Uterus (tissue), 4 donors: ENCODE data around the gene FSD1. TPM values are rescaled to one million over a fixed set of nuclear protein-coding genes. Genes with fewer than 3 reads are reported as not detected.

ENCODE experiments used
- DNase-seq, 2 donors: peaks; one replicate each; pipeline ENCODE4 v3.0.0-alpha.2; 2019 to 2020
- H3K27ac ChIP-seq, 2 donors: fragments of 200-600 bp; sonication (generic); 1 replicate in 1 of 2; 2 replicates in 1 of 2; pipeline ENCODE4 v1.5.1; 2016 to 2018
- H3K27me3 ChIP-seq, 2 donors: fragments of 200-600 bp; sonication (generic); one replicate each; pipeline ENCODE4 v1.5.1; 2018 to 2019; ENCODE audit warnings: control low read depth in 1 of 2
- H3K36me3 ChIP-seq, 2 donors: fragments of 200-600 bp; sonication (generic); one replicate each; pipeline ENCODE4 v1.5.1; 2019; ENCODE audit warnings: control low read depth in 1 of 2
- H3K4me1 ChIP-seq, 2 donors: fragments of 200-600 bp; sonication (generic); one replicate each; pipeline ENCODE4 v1.5.1; 2018 to 2019; ENCODE audit warnings: control low read depth in 1 of 2
- H3K4me3 ChIP-seq, 2 donors: fragments of 200-600 bp; sonication (generic); 1 replicate in 1 of 2; 2 replicates in 1 of 2; pipeline ENCODE4 v1.5.1; 2018 to 2019; ENCODE audit warnings: mild to moderate bottlenecking in 1 of 2
- H3K9me3 ChIP-seq, 2 donors: fragments of 200-600 bp; sonication (generic); one replicate each; pipeline ENCODE4 v1.5.1; 2019; ENCODE audit warnings: control low read depth in 1 of 2
- POLR2A ChIP-seq, 2 donors: fragments of 450-650 bp; IDR thresholded peaks; one replicate each; pipeline ENCODE4 v1.6.1; 2016; ENCODE audit warnings: antibody characterized with exemption in 2 of 2, mild to moderate bottlenecking in 1 of 2, moderate library complexity in 1 of 2
- intact Hi-C: fragments of 100-400 bp; cut with DNase I; formaldehyde crosslinking; loops from one replicate; pipeline ENCODE4 v1.15.1; 2023; ENCODE audit warnings: low total_unique reads
- total RNA-seq, 4 donors: library from RNA; depleted of rRNA in 3 of 4; stranded (reverse); fragments of >200 nt in 3 of 4; gene quantifications; one replicate each; pipeline versions ENCODE4 v1.1.0 to v1.2.4, GENCODE V29; 2014 to 2023
- TF ChIP-seq, protein P1 (sequence below), 4 experiments: fragments of 200-600 bp in 2 of 4; fragments of 450-650 bp in 2 of 4; sonication (generic) in 2 of 4; IDR thresholded peaks; one replicate each; pipeline ENCODE4 v1.5.1; 2016 to 2019; ENCODE audit warnings: antibody characterized with exemption in 4 of 4, mild to moderate bottlenecking in 2 of 4, moderate library complexity in 1 of 4
- donor health status: DM: yes; HTN: yes; CAD: no.

The FSD1 gene
- total RNA-seq, 4 donors from 2014 or later, result 3.1 TPM; not detected in 3

DNA sequence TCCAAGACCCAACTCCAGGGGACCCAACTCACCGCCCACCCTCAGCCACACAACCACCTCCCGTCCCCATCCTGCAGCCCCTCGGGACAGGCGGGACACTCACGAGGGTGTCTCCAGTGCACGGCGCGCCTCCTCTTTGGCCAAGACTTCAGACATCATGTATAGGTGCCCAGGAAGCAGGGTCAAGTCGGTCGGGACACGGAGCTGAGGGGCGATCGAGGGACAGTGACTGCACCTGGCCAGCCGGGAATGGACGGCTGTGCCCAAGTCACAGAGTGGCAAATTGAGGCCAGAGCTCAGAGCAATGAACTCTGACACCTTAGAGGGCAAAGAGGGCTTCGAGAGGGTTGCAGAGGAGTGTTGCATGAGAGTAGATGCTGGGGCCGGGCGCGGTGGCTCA, 25.5 kb downstream of the FSD1 start:
- TF ChIP-seq POLR2A (IDR thresholded peaks at IDR 0.05), result no peak
- TF ChIP-seq, protein P1, sequence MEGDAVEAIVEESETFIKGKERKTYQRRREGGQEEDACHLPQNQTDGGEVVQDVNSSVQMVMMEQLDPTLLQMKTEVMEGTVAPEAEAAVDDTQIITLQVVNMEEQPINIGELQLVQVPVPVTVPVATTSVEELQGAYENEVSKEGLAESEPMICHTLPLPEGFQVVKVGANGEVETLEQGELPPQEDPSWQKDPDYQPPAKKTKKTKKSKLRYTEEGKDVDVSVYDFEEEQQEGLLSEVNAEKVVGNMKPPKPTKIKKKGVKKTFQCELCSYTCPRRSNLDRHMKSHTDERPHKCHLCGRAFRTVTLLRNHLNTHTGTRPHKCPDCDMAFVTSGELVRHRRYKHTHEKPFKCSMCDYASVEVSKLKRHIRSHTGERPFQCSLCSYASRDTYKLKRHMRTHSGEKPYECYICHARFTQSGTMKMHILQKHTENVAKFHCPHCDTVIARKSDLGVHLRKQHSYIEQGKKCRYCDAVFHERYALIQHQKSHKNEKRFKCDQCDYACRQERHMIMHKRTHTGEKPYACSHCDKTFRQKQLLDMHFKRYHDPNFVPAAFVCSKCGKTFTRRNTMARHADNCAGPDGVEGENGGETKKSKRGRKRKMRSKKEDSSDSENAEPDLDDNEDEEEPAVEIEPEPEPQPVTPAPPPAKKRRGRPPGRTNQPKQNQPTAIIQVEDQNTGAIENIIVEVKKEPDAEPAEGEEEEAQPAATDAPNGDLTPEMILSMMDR (IDR thresholded peaks at IDR 0.05), result no peak
- DNase-seq, result no peak
- intact Hi-C loops, result no loop called here

DNA sequence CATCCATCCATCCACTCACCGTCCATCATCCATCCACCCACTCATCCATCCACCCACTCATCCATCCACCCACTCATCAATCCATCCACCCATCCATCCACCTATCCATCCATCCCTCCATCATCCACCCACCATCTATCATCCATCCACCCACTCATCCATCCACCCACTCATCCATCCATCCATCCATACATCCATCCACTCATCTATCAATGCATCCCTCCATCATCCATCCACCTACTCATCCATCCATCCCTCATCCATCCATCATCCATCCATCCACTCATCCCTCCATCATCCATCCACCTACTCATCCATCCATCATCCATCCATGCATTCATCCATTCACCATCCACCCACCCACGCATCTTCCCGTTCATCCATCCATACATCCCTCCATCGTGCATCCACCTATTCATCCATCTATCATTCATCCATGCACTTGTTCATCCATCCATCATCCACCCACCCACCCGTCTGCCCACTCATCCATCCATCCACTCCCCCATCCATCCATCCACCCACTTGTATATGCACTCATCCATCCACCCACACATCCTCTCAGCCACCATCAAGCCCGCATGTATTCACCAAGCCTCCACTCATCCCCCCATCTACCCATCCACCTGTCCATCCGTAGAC, 30.7 kb downstream of the FSD1 start:
- Histone ChIP-seq H3K4me3 (no peak overlapping the region), H3K36me3 (no peaks in the 10 kb centered on the region), H3K4me1 (no peaks in the 10 kb centered on the region), H3K9me3 (no peaks in the 10 kb centered on the region), H3K27me3 (no peaks in the 10 kb centered on the region), H3K27ac (no peak overlapping the region)
- no peak for TF ChIP-seq POLR2A (IDR thresholded peaks at IDR 0.05)
- TF ChIP-seq, protein P1 (IDR thresholded peaks at IDR 0.05), result no peak
- no peak for DNase-seq
- intact Hi-C loops, result no loop called here

More for the DNA sequence above, 25.5 kb downstream of the FSD1 start:
- no peaks in the 10 kb centered on the region for H3K36me3 ChIP-seq
- H3K4me1 ChIP-seq, result peaks cover 0 to 11% of the 10 kb centered on the region in 2 donors
- H3K9me3 ChIP-seq, result no peaks in the 10 kb centered on the region
- no peak overlapping the region for H3K4me3 ChIP-seq
- H3K27me3 ChIP-seq, result no peaks in the 10 kb centered on the region
- H3K27ac ChIP-seq, result no peak overlapping the region

DNA sequence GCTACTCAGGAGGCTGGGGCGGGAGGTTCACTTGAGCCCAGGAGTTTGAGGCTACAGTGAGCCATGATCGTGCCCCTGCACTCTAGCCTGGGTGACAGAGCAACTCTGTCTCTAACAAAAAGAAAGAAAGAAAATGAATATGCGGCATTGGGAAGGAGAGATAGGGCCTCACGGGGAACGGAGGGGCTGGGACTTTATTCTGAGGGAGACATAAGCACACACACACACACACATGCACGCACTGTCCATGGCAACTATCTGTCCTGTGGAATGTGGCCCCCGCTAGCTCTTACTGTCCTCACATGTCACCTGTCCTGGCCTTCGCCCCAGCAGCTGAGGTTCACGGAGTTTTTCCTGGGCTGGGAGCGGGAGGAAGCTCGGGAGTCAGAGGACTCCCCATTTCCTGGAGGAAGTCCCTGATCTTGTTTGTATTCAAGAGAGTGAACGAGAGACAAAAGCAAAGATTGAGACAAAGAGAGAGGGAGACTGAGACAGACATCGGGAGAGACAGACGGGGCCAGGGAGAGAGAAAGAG, 33.6 kb downstream of the FSD1 start:
- Histone ChIP-seq H3K9me3 (no peaks in the 10 kb centered on the region), H3K36me3 (no peaks in the 10 kb centered on the region), H3K4me1 (no peaks in the 10 kb centered on the region), H3K27ac (peak overlapping the region; percentile 53 to 70), H3K27me3 (no peaks in the 10 kb centered on the region), H3K4me3 (peak overlapping the region; percentile 36 to 43)
- TF ChIP-seq, protein P1 (IDR thresholded peaks at IDR 0.05), result no peak
- no peak for TF ChIP-seq POLR2A (IDR thresholded peaks at IDR 0.05)
- no peak for DNase-seq
- intact Hi-C loops, result no loop called here

DNA sequence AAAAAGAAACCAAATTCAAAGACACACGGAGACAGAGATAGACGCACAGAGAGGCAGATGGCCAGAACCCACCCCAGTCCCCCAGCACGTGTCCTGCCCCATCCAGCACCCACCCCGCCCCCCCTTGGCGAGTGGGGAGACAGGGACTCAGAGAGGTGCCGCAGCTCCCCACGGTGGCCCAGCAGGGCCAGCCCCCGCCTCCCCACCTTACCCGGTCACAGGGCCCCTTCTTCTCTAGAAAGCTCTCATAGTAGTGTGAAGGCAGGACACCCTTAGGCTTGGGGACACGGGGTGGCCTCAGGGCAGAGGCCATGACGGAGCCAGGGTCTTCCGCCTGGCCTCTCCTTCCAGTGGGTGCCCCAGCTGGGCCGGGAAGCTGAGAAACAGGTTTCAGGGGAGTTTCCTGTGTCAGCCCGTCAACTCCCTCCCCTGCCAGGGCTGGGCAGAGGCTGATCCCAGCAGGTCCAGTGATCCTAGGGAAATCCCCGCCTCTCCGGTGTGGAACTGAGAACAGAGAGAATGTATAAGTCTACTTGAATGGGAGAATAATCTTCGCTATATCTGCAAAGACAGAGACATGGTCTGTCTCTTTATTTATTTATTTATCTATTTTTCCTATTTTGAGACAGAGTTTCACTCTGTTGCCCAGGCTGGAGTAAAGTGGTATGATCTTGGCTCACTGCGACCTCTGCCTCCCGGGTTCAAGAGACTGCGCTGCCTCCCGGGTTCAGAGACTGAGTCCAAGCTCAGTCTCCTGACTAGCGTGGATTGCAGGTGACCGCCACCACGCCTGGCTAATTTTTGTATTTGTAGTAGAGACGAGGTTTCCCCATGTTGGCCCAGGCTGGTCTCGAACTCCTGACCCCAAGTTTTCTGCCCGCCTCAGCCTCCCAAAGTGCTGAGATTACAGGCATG, 34.3 kb downstream of the FSD1 start, which contains the start of gene STAP2:
STAP2 (minus strand) TSS at position 387 of the 915 bp plus-strand sequence; CDS start at position 313, 74 bp downstream.
- intact Hi-C loops, result no loop called here
- Histone ChIP-seq H3K4me1 (peaks cover 0 to under 1% of the 10 kb centered on the region in 2 donors), H3K4me3 (peak within 1 kb of the TSS; percentile 36 to 43), H3K36me3 (no peaks in the 10 kb centered on the region), H3K27me3 (no peaks in the 10 kb centered on the region), H3K9me3 (no peaks in the 10 kb centered on the region), H3K27ac (peak within 1 kb of the TSS; percentile 53 to 70)
- TF ChIP-seq, protein P1 (IDR thresholded peaks at IDR 0.05), result no peak
- peak in 1 of 2 donors; percentile 16 for TF ChIP-seq POLR2A (IDR thresholded peaks at IDR 0.05)
- DNase-seq, result no peak

DNA sequence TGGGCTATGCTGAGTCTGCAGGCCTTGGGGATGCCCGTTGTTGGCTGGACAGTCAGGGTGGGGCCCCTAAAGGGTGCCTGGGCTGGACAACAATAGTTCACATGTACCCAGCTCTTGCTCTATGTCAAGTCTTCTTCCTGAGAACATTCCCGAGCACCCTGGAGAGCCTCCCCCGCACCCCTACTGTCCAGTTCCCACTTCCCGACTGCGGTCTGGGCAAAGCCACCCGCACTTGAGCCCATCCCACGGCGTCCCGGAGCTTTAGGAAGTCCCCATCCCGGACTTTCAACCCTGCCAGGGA, 37.9 kb downstream of the FSD1 start:
- no peak for TF ChIP-seq POLR2A (IDR thresholded peaks at IDR 0.05)
- TF ChIP-seq, protein P1 (IDR thresholded peaks at IDR 0.05), result peak in 1 of 4 experiments; percentile 2
- intact Hi-C loops, result no loop called here
- no peaks in the 10 kb centered on the region for H3K9me3 ChIP-seq

More for the DNA sequence above, 37.9 kb downstream of the FSD1 start:
- H3K27ac ChIP-seq, result peak overlapping the region; percentile 94 to 95
- peak overlapping the region; percentile 56 to 66 for H3K4me3 ChIP-seq
- peaks cover 3 to 5% of the 10 kb centered on the region in 2 donors for H3K4me1 ChIP-seq
- no peaks in the 10 kb centered on the region for H3K27me3 ChIP-seq
- H3K36me3 ChIP-seq, result no peaks in the 10 kb centered on the region
- DNase-seq, result no peak
